Astrocyte (in vitro differentiated cells and primary cell): ENCODE measurements around the gene CD163L1. TPM values are rescaled to one million over a fixed set of nuclear protein-coding genes. Genes with fewer than 3 reads are reported as not detected.

Source experiments
- DNase-seq: peaks from one replicate; pipeline ENCODE4 v3.0.0-alpha.2; 2010; ENCODE audit warnings: low read depth
- FAIRE-seq: peaks from 2 replicates; lab custom pipeline; 2011; peaks lifted over from hg19 to GRCh38; lab: Jason Lieb, UNC
- H2AFZ ChIP-seq: 2 replicates; pipeline ENCODE4 v1.6.0; 2012; ENCODE audit warnings: low read depth, low read length, inconsistent platforms
- H3K27ac ChIP-seq: 2 replicates; pipeline ENCODE4 v1.5.1; 2011; ENCODE audit warnings: low read depth, low read length, inconsistent platforms
- H3K27me3 ChIP-seq: 2 replicates; pipeline ENCODE4 v1.6.0; 2011; ENCODE audit warnings: low read length, inconsistent platforms; ENCODE audit not compliant: insufficient read depth
- H3K36me3 ChIP-seq: 2 replicates; pipeline ENCODE4 v1.5.1; 2011; ENCODE audit warnings: low read length, inconsistent platforms; ENCODE audit not compliant: insufficient read depth
- H3K4me1 ChIP-seq: 2 replicates; pipeline ENCODE4 v1.5.1; 2011; ENCODE audit warnings: low read length, inconsistent platforms; ENCODE audit not compliant: insufficient read depth
- H3K4me2 ChIP-seq: 2 replicates; pipeline ENCODE4 v1.6.0; 2012; ENCODE audit warnings: low read length, inconsistent platforms
- H3K4me3 ChIP-seq: 2 replicates; pipeline ENCODE4 v1.5.1; 2011; ENCODE audit warnings: low read depth, mild to moderate bottlenecking, low read length, inconsistent platforms; ENCODE audit not compliant: insufficient read depth
- H3K79me2 ChIP-seq: 2 replicates; pipeline ENCODE4 v1.6.0; 2012; ENCODE audit warnings: mild to moderate bottlenecking, low read length, inconsistent platforms; ENCODE audit not compliant: insufficient read depth
- H3K9ac ChIP-seq: 2 replicates; pipeline ENCODE4 v1.6.0; 2012; ENCODE audit warnings: mild to moderate bottlenecking, low read length, inconsistent platforms
- H3K9me3 ChIP-seq: 2 replicates; pipeline ENCODE4 v1.5.1; 2012; ENCODE audit warnings: low read depth, mild to moderate bottlenecking, low read length, inconsistent platforms; ENCODE audit not compliant: insufficient read depth
- H4K20me1 ChIP-seq: 2 replicates; pipeline ENCODE4 v1.6.0; 2012; ENCODE audit warnings: low read length, inconsistent platforms; ENCODE audit not compliant: insufficient read depth
- H3K27ac Mint-ChIP-seq: one replicate; pipeline ENCODE4 v1.8.0; 2021; ENCODE audit warnings: mild to moderate bottlenecking, mixed read lengths; ENCODE audit not compliant: unreplicated experiment
- H3K27me3 Mint-ChIP-seq: one replicate; pipeline ENCODE4 v1.8.0; 2021; ENCODE audit warnings: low read depth, mixed read lengths; ENCODE audit not compliant: unreplicated experiment
- H3K36me3 Mint-ChIP-seq: one replicate; pipeline ENCODE4 v1.8.0; 2021; ENCODE audit warnings: low read depth, mixed read lengths; ENCODE audit not compliant: unreplicated experiment
- H3K4me1 Mint-ChIP-seq: one replicate; pipeline ENCODE4 v1.8.0; 2021; ENCODE audit warnings: low read depth, mixed read lengths; ENCODE audit not compliant: unreplicated experiment
- H3K4me3 Mint-ChIP-seq: one replicate; pipeline ENCODE4 v1.8.0; 2021; ENCODE audit warnings: mild to moderate bottlenecking, moderate library complexity, mixed read lengths; ENCODE audit not compliant: unreplicated experiment
- H3K9me3 Mint-ChIP-seq: one replicate; pipeline ENCODE4 v1.8.0; 2021; ENCODE audit warnings: mild to moderate bottlenecking, mixed read lengths; ENCODE audit not compliant: unreplicated experiment
- EZH2 ChIP-seq: IDR thresholded peaks from 2 replicates; pipeline ENCODE4 v1.6.1; 2012; ENCODE audit warnings: mild to moderate bottlenecking, low read length, inconsistent platforms; ENCODE audit not compliant: insufficient read depth
- total RNA-seq: library from RNA; stranded (reverse); gene quantifications from 2 replicates; pipeline ENCODE4 v1.2.1, GENCODE V29; 2021
- TF ChIP-seq, protein P1 (sequence below): IDR thresholded peaks from 2 replicates; pipeline ENCODE4 v1.5.1; 2011; ENCODE audit warnings: low read depth, mild to moderate bottlenecking, inconsistent platforms, low read length, moderate library complexity; ENCODE audit not compliant: insufficient read depth

CD163L1 gene
- total RNA-seq, 1 donor from 2014 or later: 1.3 TPM

DNA sequence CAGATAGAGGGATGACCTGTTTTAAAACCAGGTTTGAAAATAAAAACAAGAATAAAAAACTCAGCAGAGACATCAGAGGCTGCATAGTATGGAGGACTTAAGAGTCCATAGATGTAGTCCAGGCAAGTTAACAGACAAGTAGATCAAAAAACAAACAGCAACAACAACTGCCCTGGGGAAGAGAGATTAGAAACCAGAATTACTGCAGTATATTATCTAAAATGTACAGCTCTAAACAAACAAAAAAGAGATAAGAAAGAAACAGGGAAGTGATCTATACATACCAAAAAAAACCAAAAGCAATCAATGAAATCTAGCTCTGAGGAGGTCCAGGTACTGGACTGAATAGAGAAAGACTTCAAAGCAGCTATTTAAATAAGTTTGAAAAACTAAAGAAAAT lies 91.3 kb downstream of the CD163L1 start:
- no peaks in the 10 kb centered on the region for H3K36me3 Mint-ChIP-seq
- DNase-seq (no peak), FAIRE-seq (no peak)
- no peaks in the 10 kb centered on the region for H4K20me1 ChIP-seq
- H3K79me2 ChIP-seq: no peaks in the 10 kb centered on the region
- H2AFZ ChIP-seq: no peak overlapping the region
- H3K36me3 ChIP-seq: no peaks in the 10 kb centered on the region
- H3K27ac Mint-ChIP-seq: no peak overlapping the region
- H3K27ac ChIP-seq: no peak overlapping the region
- H3K4me2 ChIP-seq: no peak overlapping the region
- peaks cover 2% of the 10 kb centered on the region for H3K4me1 Mint-ChIP-seq
- no peaks in the 10 kb centered on the region for H3K9me3 Mint-ChIP-seq
- no peaks in the 10 kb centered on the region for H3K27me3 ChIP-seq
- no peak overlapping the region for H3K4me3 ChIP-seq
- H3K27me3 Mint-ChIP-seq: no peaks in the 10 kb centered on the region
- TF ChIP-seq, protein P1, sequence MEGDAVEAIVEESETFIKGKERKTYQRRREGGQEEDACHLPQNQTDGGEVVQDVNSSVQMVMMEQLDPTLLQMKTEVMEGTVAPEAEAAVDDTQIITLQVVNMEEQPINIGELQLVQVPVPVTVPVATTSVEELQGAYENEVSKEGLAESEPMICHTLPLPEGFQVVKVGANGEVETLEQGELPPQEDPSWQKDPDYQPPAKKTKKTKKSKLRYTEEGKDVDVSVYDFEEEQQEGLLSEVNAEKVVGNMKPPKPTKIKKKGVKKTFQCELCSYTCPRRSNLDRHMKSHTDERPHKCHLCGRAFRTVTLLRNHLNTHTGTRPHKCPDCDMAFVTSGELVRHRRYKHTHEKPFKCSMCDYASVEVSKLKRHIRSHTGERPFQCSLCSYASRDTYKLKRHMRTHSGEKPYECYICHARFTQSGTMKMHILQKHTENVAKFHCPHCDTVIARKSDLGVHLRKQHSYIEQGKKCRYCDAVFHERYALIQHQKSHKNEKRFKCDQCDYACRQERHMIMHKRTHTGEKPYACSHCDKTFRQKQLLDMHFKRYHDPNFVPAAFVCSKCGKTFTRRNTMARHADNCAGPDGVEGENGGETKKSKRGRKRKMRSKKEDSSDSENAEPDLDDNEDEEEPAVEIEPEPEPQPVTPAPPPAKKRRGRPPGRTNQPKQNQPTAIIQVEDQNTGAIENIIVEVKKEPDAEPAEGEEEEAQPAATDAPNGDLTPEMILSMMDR: no peak
- TF ChIP-seq EZH2: no peak
- no peak overlapping the region for H3K9ac ChIP-seq
- no peaks in the 10 kb centered on the region for H3K4me1 ChIP-seq
- no peaks in the 10 kb centered on the region for H3K9me3 ChIP-seq
- H3K4me3 Mint-ChIP-seq: no peak overlapping the region

DNA sequence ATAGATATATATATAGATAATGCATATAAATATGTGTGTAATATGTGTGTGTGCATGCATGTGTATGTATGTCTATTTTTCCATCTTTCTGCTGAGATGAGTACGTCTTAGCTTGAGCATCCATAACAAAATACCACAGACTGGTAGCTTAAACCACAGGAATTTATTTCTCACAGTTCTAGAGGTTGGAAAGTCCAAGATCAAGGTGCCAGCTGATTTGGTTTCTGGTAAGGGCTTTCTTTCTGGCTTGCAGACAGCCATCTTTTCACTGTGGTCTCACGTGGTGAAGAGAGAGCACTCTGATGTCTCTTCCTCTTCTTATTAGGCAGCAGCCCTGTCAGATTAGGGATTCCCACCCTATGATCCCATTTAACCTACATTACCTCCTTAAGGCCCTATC lies 92.8 kb downstream of the CD163L1 start:
- no peaks in the 10 kb centered on the region for H3K79me2 ChIP-seq
- no peak overlapping the region for H3K4me2 ChIP-seq
- no peaks in the 10 kb centered on the region for H4K20me1 ChIP-seq
- no peak for FAIRE-seq
- no peaks in the 10 kb centered on the region for H3K9me3 Mint-ChIP-seq
- no peaks in the 10 kb centered on the region for H3K27me3 ChIP-seq
- no peaks in the 10 kb centered on the region for H3K4me1 ChIP-seq
- no peak overlapping the region for H3K4me3 ChIP-seq
- H3K36me3 Mint-ChIP-seq: no peaks in the 10 kb centered on the region
- H3K27ac Mint-ChIP-seq: no peak overlapping the region
- no peak for TF ChIP-seq EZH2
- TF ChIP-seq, protein P1: no peak
- no peak overlapping the region for H3K27ac ChIP-seq
- no peak for DNase-seq
- no peak overlapping the region for H3K9ac ChIP-seq
- no peak overlapping the region for H2AFZ ChIP-seq
- H3K9me3 ChIP-seq: no peaks in the 10 kb centered on the region
- no peak overlapping the region for H3K4me3 Mint-ChIP-seq
- H3K27me3 Mint-ChIP-seq: no peaks in the 10 kb centered on the region
- H3K36me3 ChIP-seq: no peaks in the 10 kb centered on the region
- peaks cover 2% of the 10 kb centered on the region for H3K4me1 Mint-ChIP-seq

DNA sequence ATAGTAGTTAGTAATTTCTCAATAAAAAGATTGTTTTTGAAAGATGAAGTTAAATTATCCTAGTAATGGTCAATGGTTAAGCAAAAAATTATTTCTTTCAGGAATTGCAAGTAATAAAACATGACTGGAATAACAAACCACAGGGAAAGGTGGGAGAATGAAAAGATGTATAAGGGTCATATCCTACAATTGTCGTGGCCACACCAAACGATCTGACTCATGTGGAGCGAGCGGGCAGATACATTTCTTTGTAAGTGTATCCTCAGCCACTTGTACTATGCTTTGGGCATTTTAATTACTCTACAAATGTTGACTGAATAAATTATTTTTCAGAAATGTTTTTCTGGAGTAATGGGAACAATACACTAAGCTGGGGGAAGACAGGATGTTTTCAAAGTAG lies 94.5 kb downstream of the CD163L1 start:
- Histone ChIP-seq H3K4me1 (no peaks in the 10 kb centered on the region), H3K4me2 (no peak overlapping the region), H3K36me3 (no peaks in the 10 kb centered on the region), H3K27me3 (no peaks in the 10 kb centered on the region), H3K4me3 (no peak overlapping the region), H3K9me3 (peaks cover 4% of the 10 kb centered on the region), H2AFZ (no peak overlapping the region), H3K9ac (no peak overlapping the region), H3K79me2 (no peaks in the 10 kb centered on the region), H3K27ac (no peak overlapping the region), H4K20me1 (no peaks in the 10 kb centered on the region)
- no peaks in the 10 kb centered on the region for H3K27me3 Mint-ChIP-seq
- FAIRE-seq: no peak
- no peak overlapping the region for H3K4me3 Mint-ChIP-seq
- peaks cover 2% of the 10 kb centered on the region for H3K9me3 Mint-ChIP-seq
- TF ChIP-seq, protein P1: no peak
- TF ChIP-seq EZH2: no peak
- H3K27ac Mint-ChIP-seq: no peak overlapping the region
- no peaks in the 10 kb centered on the region for H3K36me3 Mint-ChIP-seq
- peaks cover 2% of the 10 kb centered on the region for H3K4me1 Mint-ChIP-seq
- no peak for DNase-seq
